T47D (cell line): ENCODE data around the gene SHOX.

Source experiments
- DNase-seq, 2 experiments: peaks; one replicate each; pipeline versions ENCODE4 v3.0.0 to v3.0.0-alpha.2; 2011 to 2012; ENCODE audit warnings: low read depth in 1 of 2, low spot score in 1 of 2
- JUND ChIP-seq: IDR thresholded peaks from 2 replicates; pipeline ENCODE4 v1.6.1; 2012; ENCODE audit warnings: low read depth
- in situ Hi-C: cut with HindIII; loops from 2 replicates; pipeline ENCODE4 v1.10.0; 2016; ENCODE audit warnings: low sequenced_read_pairs, low pct_unique_long_range_greater_than_20kb

SHOX gene

GRCh38 chrX:675955-676295 lies 45.3 kb downstream of the SHOX start:
- in situ Hi-C loops, result no loop called here
- TF ChIP-seq JUND, result no peak
- no peak for DNase-seq

- in situ Hi-C loops, result no loop called here
- TF ChIP-seq JUND, result no peak
- no peak for DNase-seq
Measured at GRCh38 chrX:677376-677775, 46.8 kb downstream of the SHOX start.

- TF ChIP-seq JUND, result no peak
- DNase-seq, result no peak
- in situ Hi-C loops, result no loop called here
Measured at GRCh38 chrX:679291-679979, 48.8 kb downstream of the SHOX start.

- DNase-seq, result no peak
- in situ Hi-C loops, result no loop called here
- TF ChIP-seq JUND, result no peak
Measured at GRCh38 chrX:680062-680461, 49.5 kb downstream of the SHOX start.

- in situ Hi-C loops, result no loop called here
- TF ChIP-seq JUND, result no peak
- no peak for DNase-seq
Measured at GRCh38 chrX:681989-682388, 51.4 kb downstream of the SHOX start.

- in situ Hi-C loops, result no loop called here
- DNase-seq, result no peak
- TF ChIP-seq JUND, result no peak
Measured at GRCh38 chrX:682892-683291, 52.3 kb downstream of the SHOX start.

GRCh38 chrX:683576-683975 lies 53.0 kb downstream of the SHOX start:
- in situ Hi-C loops, result no loop called here
- no peak for DNase-seq
- no peak for TF ChIP-seq JUND

- no peak for TF ChIP-seq JUND
- in situ Hi-C loops, result no loop called here
- no peak for DNase-seq
Measured at GRCh38 chrX:685120-686032, 54.8 kb downstream of the SHOX start.

GRCh38 chrX:689983-690382 lies 59.4 kb downstream of the SHOX start:
- no peak for DNase-seq
- in situ Hi-C loops, result no loop called here
- no peak for TF ChIP-seq JUND

GRCh38 chrX:694800-695199 lies 64.2 kb downstream of the SHOX start:
- no peak for DNase-seq
- in situ Hi-C loops, result no loop called here
- TF ChIP-seq JUND, result no peak

GRCh38 chrX:698206-698605 lies 67.6 kb downstream of the SHOX start:
- no peak for TF ChIP-seq JUND
- in situ Hi-C loops, result no loop called here
- peak in 1 of 2 experiments; percentile 18 for DNase-seq

GRCh38 chrX:700936-701335 lies 70.3 kb downstream of the SHOX start:
- TF ChIP-seq JUND, result no peak
- in situ Hi-C loops, result no loop called here
- DNase-seq, result no peak

GRCh38 chrX:701673-702072 lies 71.1 kb downstream of the SHOX start:
- in situ Hi-C loops, result no loop called here
- DNase-seq, result no peak
- no peak for TF ChIP-seq JUND
